Measurements from ENCODE around the gene SLC38A4.

Gene SLC38A4

DNA sequence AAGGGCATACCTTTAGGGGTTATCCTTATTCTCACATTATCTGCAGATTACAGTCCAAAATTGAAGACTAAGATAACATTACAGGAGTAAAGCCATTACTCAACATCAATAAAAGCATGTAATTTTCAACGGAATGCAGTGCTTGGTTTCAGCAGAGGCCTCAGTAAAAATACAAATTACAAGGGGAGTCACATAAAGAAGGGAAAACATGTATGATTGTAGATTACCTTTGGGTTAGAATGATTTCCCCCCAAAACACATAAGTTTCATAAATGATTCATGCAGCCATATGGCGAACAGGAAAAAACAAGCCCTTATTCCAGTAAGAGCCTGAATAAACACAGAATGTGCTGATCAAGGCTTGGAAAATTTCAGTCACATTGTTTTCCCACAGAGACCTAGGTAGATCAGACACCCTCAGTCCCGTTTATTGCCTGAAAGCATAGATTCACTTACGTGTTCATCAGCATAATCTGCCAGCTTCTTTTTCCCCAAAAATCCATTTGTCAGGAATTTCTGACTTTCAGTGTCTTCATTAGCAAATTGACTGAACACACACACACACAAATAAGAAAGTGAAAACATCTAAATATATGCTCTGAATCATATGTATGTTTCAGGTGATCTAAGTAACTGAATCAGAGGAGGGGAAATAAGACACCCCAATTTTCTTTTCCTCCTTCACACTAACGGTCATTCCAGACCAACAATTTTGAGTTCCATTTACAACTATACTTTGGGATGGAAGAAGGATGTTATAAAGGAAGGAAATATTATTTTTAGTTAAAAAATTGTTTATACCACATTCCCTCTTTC, 37.5 kb downstream of the SLC38A4 start:
- no peak for TF ChIP-seq CTCF (IDR thresholded peaks at IDR 0.05; ENCODE audit: low read depth, low read length)
- DNase-seq (ENCODE audit: extremely low read depth, low read depth), result no peak

DNA sequence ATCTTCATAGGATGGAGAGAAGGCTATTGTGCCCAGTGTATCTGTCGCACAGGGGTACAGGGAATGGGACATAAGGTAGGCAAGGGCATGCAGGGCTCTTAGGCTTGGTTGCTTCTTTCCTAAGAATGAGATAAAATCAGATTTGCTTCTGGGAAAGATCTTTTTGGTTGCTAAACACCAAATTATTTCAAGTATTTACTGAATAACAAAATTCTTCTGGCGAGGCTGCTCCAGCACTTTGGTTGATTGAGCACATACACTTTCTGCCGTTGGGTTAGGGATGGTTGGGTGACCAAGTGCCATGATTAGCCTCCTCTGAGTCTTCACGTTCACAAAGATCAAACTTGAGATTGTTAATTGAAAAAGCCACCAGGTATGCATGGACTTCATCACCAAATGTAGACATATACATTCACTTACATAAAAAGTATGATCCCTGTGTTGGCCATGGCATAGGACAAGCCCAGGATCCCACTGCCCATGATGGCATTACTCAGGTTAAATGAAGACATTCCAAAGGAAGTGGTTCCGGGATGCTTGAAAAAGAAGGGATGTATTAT, 38.2 kb downstream of the SLC38A4 start:
- no peak for TF ChIP-seq CTCF (IDR thresholded peaks at IDR 0.05; ENCODE audit: low read depth, low read length)

GRCh38 chr12:46786774-46787173, 39.0 kb downstream of the SLC38A4 start:
- DNase-seq (ENCODE audit: extremely low read depth, low read depth), result peak; percentile 38
- no peak for TF ChIP-seq CTCF (IDR thresholded peaks at IDR 0.05; ENCODE audit: low read depth, low read length)

More for the DNA sequence above, 38.2 kb downstream of the SLC38A4 start:
- DNase-seq (ENCODE audit: extremely low read depth, low read depth), result no peak

DNA sequence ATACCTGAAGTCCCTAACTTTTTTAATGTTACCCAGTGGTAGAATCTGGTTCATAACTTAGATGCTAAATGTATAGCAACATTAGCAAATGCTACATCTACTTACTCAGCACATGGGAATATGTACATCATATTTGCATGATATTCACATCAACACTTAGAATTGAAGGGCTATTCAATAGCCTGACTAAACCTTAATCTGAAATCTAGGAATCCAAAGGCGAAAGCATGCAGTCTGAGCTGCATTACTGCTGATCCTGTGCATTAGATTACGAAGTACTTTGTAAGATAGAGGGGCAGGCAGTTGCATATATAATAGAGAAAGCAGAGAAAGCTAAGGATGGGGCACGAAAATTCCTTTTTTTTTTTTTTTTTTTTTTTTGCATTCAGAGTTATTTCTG, 40.4 kb downstream of the SLC38A4 start:
- DNase-seq (ENCODE audit: extremely low read depth, low read depth), result no peak
- TF ChIP-seq CTCF (IDR thresholded peaks at IDR 0.05; ENCODE audit: low read depth, low read length), result no peak

- no peak for DNase-seq (ENCODE audit: extremely low read depth, low read depth)
Observed at GRCh38 chr12:46783871-46784270, 41.9 kb downstream of the SLC38A4 start.

DNA sequence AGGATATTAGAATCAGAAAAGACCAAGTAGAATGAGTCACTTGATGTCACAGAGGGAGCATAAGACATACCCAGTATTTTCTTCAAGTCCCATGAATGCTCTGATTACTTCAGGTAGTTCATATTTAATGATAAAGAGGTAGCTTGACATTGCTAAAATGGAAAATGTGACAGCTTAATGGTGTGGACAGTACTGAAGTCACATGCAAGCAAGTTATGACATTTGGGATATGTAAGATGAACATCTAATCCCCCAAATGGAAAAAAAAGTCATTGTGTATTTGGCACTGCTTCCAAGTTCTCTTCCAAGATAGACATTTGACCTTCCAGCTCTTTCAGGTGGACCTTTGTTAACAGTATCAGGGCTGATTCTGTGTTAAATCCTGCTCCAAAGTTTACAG, 45.9 kb downstream of the SLC38A4 start:
- no peak for DNase-seq (ENCODE audit: extremely low read depth, low read depth)
- TF ChIP-seq CTCF (IDR thresholded peaks at IDR 0.05; ENCODE audit: low read depth, low read length), result no peak

More at GRCh38 chr12:46783871-46784270, 41.9 kb downstream of the SLC38A4 start:
- TF ChIP-seq CTCF (IDR thresholded peaks at IDR 0.05; ENCODE audit: low read depth, low read length), result no peak

GRCh38 chr12:46779063-46779462, 46.7 kb downstream of the SLC38A4 start:
- TF ChIP-seq CTCF (IDR thresholded peaks at IDR 0.05; ENCODE audit: low read depth, low read length), result no peak

More at GRCh38 chr12:46779063-46779462, 46.7 kb downstream of the SLC38A4 start:
- DNase-seq (ENCODE audit: extremely low read depth, low read depth), result no peak

All from AG09319 (cell line).